Pancreas (tissue), 10 donors: ENCODE data around the gene SLC27A2. TPM values are rescaled to one million over a fixed set of nuclear protein-coding genes. Genes with fewer than 3 reads are reported as not detected.

ENCODE experiments used
- ATAC-seq, 4 donors: fragments of 200-7000 bp; cut with Tn5 transposase; one replicate each; pipeline versions ENCODE4 v1.8.0 to v1.9.1; 2020; ENCODE audit warnings: mild to moderate bottlenecking in 4 of 4, moderate library complexity in 4 of 4
- DNase-seq, 6 donors: peaks; one replicate each; pipeline ENCODE4 v3.0.0-alpha.2; 2020
- FAIRE-seq: peaks from 2 replicates; lab custom pipeline; 2012; peaks lifted over from hg19 to GRCh38; lab: Jason Lieb, UNC
- H3K27ac ChIP-seq, 4 donors: fragments of 200-600 bp; sonication (generic); 1 replicate in 3 of 4; 2 replicates in 1 of 4; pipeline versions ENCODE4 v1.5.0 to v1.8.0; 2020
- H3K27me3 ChIP-seq, 4 donors: fragments of 200-600 bp; one replicate each; pipeline ENCODE4 v1.8.0; 2021
- H3K36me3 ChIP-seq, 3 donors: fragments of 200-600 bp; sonication (generic) in 1 of 3; one replicate each; pipeline versions ENCODE4 v1.5.0 to v1.8.0; 2020 to 2021
- H3K4me1 ChIP-seq, 3 donors: fragments of 200-600 bp; one replicate each; pipeline ENCODE4 v1.8.0; 2021
- H3K4me3 ChIP-seq, 4 donors: fragments of 200-600 bp; sonication (generic) in 2 of 4; one replicate each; pipeline versions ENCODE4 v1.5.0 to v1.8.0; 2020 to 2021
- H3K9me3 ChIP-seq, 4 donors: fragments of 200-600 bp; one replicate each; pipeline ENCODE4 v1.8.0; 2021
- WGBS, 2 donors: extraction: QIAGEN DNeasy Blood & Tissue Kit; methylation state at CpG; one replicate each; pipeline ENCODE4 v1.1.7; 2013; 5-methylcytosine and 5-hydroxymethylcytosine counted together
- intact Hi-C, 3 donors: fragments of 100-400 bp; cut with DNase I; formaldehyde crosslinking; loops; one replicate each; pipeline versions ENCODE4 v1.11.1 to v1.14.2; 2022
- polyA plus RNA-seq, 2 donors: library from polyadenylated mRNA; stranded (reverse); fragments of 200-250 nt; gene quantifications; one replicate each; pipeline ENCODE4 v1.2.3, GENCODE V29; 2013
- total RNA-seq, 6 donors: library from RNA; stranded (reverse); fragmentation: NEBNext Ultra II Directional in 4 of 6; extraction: Animal tissue kit (Norgen Biotek cat#: 25700) in 4 of 6; gene quantifications; one replicate each; pipeline versions ENCODE4 v1.2.1 to v1.2.4, GENCODE V29; 2021 to 2023
- TF ChIP-seq, protein P1 (sequence below), 4 donors: fragments of 200-600 bp; sonication (generic) in 3 of 4; IDR thresholded peaks; one replicate each; pipeline versions ENCODE4 v1.5.0 to v1.8.0; 2021; ENCODE audit warnings: antibody characterized with exemption in 4 of 4
- donor health status: healthy with polysubstance abuse.
- donor health status: DM: no; HTN: no; CAD: no; lungs with moderate emphysema.
- donor health status: DM: no; HTN: no; CAD: no.
- donor health status: control.
- donor health status: control.
- donor health status: Bipolar disorder and iron deficiency.
- donor health status: DM: yes; HTN: yes; CAD: no.
- donor health status: DM: no; HTN: no; CAD: no.
- donor health status: DM: no; HTN: no; CAD: no.
- donor health status: DM: yes; HTN: yes; CAD: no.

The SLC27A2 gene
- total and polyA plus RNA-seq, 8 donors: 1.5 to 6.1 (median 3.2) TPM

DNA sequence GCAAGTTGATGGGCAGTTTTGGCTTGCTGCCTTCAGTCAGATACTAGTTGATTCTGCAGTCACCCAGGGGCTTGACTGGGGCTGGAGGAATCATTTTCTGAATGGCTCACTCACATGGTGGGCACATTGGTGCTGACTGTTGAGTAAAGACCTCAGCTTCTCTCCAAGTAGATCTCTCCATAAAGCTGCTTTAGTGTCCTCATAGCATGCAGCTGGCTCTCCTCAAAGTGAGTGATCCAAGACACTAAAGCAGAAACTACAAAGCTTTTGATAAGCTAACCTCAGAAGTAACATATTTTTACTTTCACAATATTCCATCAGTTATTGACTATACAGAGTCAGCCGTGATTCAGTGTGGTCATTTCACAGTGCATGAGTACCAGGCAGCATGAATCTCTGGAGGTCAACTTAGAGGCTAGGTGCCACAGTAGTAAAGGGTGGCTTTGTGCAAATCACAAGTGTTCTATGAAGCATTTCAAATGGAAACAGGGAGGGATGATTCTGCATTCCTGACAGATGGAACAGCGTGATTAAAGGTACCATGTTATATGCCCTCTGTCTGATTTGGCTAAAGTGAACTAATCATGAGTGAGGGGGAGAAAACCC, 38.6 kb upstream of the SLC27A2 start:
- no peak for FAIRE-seq
- no peaks in the 10 kb centered on the region for H3K9me3 ChIP-seq
- 76 to 83% methylated on average over 2 of the region's 2 CpGs for WGBS, 2 donors
- no peaks in the 10 kb centered on the region for H3K36me3 ChIP-seq
- no peaks in the 10 kb centered on the region for H3K4me1 ChIP-seq
- no peaks in the 10 kb centered on the region for H3K27me3 ChIP-seq
- DNase-seq: no peak
- TF ChIP-seq, protein P1, sequence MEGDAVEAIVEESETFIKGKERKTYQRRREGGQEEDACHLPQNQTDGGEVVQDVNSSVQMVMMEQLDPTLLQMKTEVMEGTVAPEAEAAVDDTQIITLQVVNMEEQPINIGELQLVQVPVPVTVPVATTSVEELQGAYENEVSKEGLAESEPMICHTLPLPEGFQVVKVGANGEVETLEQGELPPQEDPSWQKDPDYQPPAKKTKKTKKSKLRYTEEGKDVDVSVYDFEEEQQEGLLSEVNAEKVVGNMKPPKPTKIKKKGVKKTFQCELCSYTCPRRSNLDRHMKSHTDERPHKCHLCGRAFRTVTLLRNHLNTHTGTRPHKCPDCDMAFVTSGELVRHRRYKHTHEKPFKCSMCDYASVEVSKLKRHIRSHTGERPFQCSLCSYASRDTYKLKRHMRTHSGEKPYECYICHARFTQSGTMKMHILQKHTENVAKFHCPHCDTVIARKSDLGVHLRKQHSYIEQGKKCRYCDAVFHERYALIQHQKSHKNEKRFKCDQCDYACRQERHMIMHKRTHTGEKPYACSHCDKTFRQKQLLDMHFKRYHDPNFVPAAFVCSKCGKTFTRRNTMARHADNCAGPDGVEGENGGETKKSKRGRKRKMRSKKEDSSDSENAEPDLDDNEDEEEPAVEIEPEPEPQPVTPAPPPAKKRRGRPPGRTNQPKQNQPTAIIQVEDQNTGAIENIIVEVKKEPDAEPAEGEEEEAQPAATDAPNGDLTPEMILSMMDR (IDR thresholded peaks at IDR 0.05): no peak
- no peak overlapping the region for H3K4me3 ChIP-seq
- H3K27ac ChIP-seq: no peak overlapping the region
- ATAC-seq: no peak
- intact Hi-C loops: no loop called here

DNA sequence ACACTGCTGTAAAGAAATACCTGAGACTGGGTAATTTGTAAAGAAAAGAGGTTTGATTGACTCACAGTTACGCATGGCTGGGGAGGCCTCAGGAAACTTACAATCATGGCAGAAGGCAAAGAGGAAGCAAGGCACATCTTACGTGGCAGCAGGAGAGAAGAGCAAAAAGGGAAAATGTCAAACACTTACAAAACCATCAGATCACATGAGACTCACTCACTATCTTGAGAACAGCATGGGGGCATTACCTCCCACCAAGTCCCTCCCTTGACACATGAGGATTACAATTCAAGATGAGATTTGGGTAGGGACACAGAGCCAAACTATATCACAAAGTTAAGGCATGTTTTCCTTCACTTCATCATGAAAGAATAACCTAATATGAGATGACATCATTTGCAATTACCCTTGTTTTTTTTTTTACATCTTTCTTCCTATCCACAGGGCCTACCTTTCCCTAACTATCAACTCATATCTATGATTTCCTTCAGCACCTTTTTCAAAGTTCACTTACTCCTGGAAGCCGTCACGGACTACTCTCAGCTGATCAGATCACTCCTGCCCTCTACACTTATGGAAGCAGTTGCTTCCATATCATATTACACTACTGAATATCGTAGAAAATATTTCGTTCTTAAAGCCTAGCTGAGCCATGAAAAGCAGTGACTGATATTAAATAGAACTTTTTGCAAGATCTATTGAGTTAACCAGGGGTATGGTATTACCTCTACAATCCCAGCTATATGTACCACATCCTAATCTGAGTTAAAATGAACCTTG, 37.5 kb upstream of the SLC27A2 start:
- no peak overlapping the region for H3K27ac ChIP-seq
- H3K9me3 ChIP-seq: no peaks in the 10 kb centered on the region
- WGBS, 2 donors: 68 to 69% methylated on average over 6 of the region's 6 CpGs
- no peak for ATAC-seq
- no peak for DNase-seq
- no peaks in the 10 kb centered on the region for H3K27me3 ChIP-seq
- H3K4me1 ChIP-seq: no peaks in the 10 kb centered on the region
- no peak for FAIRE-seq
- TF ChIP-seq, protein P1 (IDR thresholded peaks at IDR 0.05): no peak
- no peak overlapping the region for H3K4me3 ChIP-seq
- intact Hi-C loops: no loop called here
- H3K36me3 ChIP-seq: no peaks in the 10 kb centered on the region

DNA sequence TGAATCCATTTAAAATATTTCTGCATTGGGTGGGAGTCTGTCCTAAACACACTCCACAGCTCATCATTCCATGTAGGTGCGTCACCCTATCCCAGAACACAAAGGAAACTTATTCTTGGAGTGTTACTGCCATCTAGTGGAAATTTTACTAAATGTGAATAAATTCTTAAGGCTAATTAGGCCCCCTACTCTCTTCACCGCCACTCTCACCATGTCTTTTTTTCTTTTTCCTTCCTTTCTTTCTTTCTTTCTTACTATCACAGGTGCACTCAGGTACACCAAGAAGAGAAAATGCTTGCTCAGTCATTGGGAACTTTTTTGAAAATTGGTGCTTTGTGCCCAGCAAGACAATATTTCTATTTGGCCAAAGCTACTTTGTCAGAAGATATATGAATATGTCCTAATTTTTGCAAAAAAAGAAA, 36.5 kb upstream of the SLC27A2 start:
- H3K36me3 ChIP-seq: no peaks in the 10 kb centered on the region
- ATAC-seq (peak in 3 of 4 donors; percentile 84 to 94 (median 86)), FAIRE-seq (peak; percentile 88), DNase-seq (no peak)
- H3K27ac ChIP-seq: no peak overlapping the region
- WGBS, 2 donors: 3 to 14% methylated on average over 2 of the region's 2 CpGs
- TF ChIP-seq, protein P1 (IDR thresholded peaks at IDR 0.05): peak in 3 of 4 donors; percentile 20 to 34 (median 32)
- H3K27me3 ChIP-seq: no peaks in the 10 kb centered on the region
- no peaks in the 10 kb centered on the region for H3K9me3 ChIP-seq
- H3K4me3 ChIP-seq: no peak overlapping the region
- no peaks in the 10 kb centered on the region for H3K4me1 ChIP-seq
- intact Hi-C loops: no loop called here

DNA sequence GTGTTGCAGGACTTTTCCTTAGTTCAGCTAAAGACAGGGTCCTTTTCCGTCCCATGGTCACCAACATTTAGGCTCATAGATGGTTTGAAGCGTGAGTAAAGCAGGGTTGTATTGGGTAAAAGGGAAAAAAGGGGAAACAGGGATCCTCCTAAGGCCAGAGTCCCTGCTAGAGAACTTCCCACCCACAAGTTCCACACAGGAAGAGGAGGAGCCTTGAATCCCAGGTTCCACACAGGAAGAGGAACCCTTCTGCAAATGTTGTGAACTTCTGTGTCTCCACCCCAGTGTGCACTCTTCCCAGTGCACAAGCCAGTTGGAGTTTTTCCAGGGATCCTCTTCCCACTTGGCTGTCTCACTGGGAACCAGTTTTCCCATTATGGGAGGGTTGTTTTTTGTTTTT, 35.4 kb upstream of the SLC27A2 start:
- Histone ChIP-seq H3K4me1 (no peaks in the 10 kb centered on the region), H3K27ac (no peak overlapping the region), H3K4me3 (no peak overlapping the region), H3K9me3 (no peaks in the 10 kb centered on the region), H3K27me3 (no peaks in the 10 kb centered on the region), H3K36me3 (no peaks in the 10 kb centered on the region)
- DNase-seq: no peak
- TF ChIP-seq, protein P1 (IDR thresholded peaks at IDR 0.05): no peak
- peak in 1 of 4 donors; percentile 29 for ATAC-seq
- no peak for FAIRE-seq
- WGBS, 2 donors: 74 to 75% methylated on average over 2 of the region's 2 CpGs
- intact Hi-C loops: no loop called here
